Skin epidermis (tissue), 12 donors: Measurements from ENCODE around the gene GATD1.

Source experiments
- H3K27ac ChIP-seq, 21 experiments: fragments of 200-600 bp; sonication (generic) in 11 of 21; one replicate each; pipeline ENCODE4 v1.5.0; 2020; ENCODE audit warnings: mild to moderate bottlenecking in 3 of 21, inconsistent platforms in 2 of 21, moderate library complexity in 2 of 21
- H3K4me3 ChIP-seq, 7 experiments: fragments of 200-600 bp; sonication (generic) in 2 of 7; one replicate each; pipeline ENCODE4 v1.5.0; 2020; ENCODE audit warnings: inconsistent platforms in 2 of 7, mild to moderate bottlenecking in 2 of 7, moderate library complexity in 1 of 7

The GATD1 gene

DNA sequence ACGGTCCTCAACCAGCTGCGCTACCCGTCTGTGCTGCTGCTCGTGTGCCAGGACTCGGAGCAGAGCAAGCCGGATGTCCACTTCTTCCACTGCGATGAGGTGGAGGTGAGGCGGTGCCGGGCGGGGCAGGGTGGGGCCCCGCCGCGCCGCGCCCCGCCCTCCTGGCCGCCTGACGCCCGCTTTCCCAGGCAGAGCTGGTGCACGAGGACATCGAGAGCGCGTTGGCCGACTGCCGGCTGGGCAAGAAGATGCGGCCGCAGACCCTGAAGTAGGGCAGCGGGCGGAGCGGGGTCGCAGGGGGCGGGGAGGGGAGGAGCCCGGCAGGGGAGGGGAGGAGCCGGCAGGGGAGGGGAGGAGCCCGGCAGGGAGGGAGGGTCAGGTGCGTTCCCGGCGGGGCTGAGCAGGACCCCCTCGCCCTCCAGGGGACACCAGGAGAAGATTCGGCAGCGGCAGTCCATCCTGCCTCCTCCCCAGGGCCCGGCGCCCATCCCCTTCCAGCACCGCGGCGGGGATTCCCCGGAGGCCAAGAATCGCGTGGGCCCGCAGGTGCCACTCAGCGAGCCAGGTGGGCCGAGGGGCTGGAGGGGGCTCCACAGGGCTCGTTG, 56.5 kb downstream of the GATD1 start:
- H3K4me3 ChIP-seq: peak overlapping the region in 1 of 7 experiments; percentile 14
- peak overlapping the region in 1 of 21 experiments; percentile 3 for H3K27ac ChIP-seq

DNA sequence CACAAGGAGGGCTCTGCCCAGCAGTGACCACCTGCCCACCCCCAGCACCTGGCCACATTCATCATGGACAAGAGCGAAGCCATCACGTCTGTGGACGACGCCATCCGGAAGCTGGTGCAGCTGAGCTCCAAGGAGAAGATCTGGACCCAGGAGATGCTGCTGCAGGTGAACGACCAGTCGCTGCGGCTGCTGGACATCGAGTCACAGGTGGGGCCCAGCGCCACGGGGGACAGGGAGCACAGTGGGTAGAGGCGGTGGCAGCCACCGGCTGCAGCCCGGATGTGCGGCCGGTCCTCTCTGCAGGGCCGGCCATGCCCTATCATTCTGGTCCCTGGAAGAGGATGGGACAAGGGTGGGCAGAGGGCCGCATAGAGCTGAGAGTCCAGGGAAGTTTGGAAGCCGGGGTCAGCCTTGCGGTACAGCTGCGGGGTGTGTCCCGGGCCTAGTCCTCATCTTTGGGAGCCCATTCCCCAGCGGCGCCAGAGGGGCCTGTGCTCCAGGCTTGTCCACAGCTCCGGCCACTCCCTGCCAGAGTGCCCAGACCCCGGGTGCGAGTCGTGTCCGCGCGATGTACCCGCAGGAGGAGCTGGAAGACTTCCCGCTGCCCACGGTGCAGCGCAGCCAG, 57.2 kb downstream of the GATD1 start:
- H3K4me3 ChIP-seq: no peak overlapping the region
- no peak overlapping the region for H3K27ac ChIP-seq

DNA sequence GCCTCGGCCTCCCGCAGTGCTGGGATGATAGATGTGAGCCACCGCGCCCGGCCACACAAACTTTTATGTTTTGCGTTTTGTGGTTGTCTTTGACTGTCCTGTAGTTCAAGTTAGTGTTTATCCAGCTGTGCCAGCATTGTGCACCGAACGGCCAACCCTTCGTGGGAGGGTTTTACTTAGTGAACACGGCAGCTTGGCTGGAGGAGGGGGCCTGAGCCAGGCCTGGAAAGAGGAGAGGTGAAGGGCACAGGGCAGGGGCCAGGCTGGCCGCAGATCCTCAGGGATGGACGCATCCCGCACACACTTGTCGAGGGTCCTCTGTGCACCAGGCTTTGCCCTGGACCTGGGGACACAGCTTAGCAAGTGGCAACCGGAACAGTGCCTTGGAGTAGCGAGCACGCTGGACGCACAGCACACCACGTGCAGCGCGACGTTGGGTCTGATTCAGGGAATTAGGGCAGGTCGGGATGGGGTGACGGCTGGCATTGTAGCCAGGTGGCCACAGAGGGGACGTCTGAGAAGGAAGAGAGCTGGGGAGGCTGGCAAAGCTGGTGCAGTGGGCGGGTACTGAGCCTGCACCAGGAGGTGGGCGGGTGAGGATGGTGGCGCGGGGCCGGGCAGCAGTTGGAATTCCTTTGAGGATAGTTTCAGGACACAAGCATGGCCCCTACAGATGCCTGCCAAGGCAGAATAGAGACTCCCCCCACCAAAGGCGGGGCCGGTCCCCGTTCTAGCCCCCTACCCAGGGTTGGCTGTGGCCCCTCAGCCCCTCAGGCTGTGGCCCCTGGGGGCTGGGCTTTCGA, 57.9 kb downstream of the GATD1 start:
- H3K4me3 ChIP-seq: no peak overlapping the region
- H3K27ac ChIP-seq: no peak overlapping the region
